ENCODE results near the gene KCNH3. TPM values are rescaled to one million over a fixed set of nuclear protein-coding genes. Genes with fewer than 3 reads are reported as not detected.

Gene KCNH3
- total RNA-seq, result 29.2 and 31.9 TPM in 2 replicates
- long read RNA-seq, partial matches to known transcripts, result 4 of 7 reads
- long read RNA-seq, other reads (novel, unspliced or antisense), result 3 of 7 reads

- Mint-ChIP-seq H3K36me3 (ENCODE audit: insufficient read depth) (peaks cover 12% of the 10 kb centered on the region), H3K4me1 (ENCODE audit: low read depth) (peaks cover 18% of the 10 kb centered on the region), H3K27me3 (peaks cover 63% of the 10 kb centered on the region), H3K9me3 (ENCODE audit: low read depth) (no peaks in the 10 kb centered on the region), H3K4me3 (ENCODE audit: low read depth) (peak within 1 kb of the TSS; percentile 78), H3K27ac (peak within 1 kb of the TSS; percentile 69)
- peak; percentile 74 for DNase-seq (ENCODE audit: low spot score, unreplicated experiment)
- TF ChIP-seq CTCF (IDR thresholded peaks at IDR 0.05; ENCODE audit: unreplicated experiment), result no peak
Measured at GRCh38 chr12:49538510-49539403, at the start of gene KCNH3. Gene KCNH3, plus strand, starts transcription at chr12:49539030. Its CDS starts 387 bp downstream, at chr12:49539417.

GRCh38 chr12:49489154-49489553 lies 49.7 kb upstream of the KCNH3 start:
- no peak overlapping the region for H3K27ac Mint-ChIP-seq
- peaks cover 24% of the 10 kb centered on the region for H3K36me3 Mint-ChIP-seq (ENCODE audit: insufficient read depth)
- no peak for DNase-seq (ENCODE audit: low spot score, unreplicated experiment)
- no peaks in the 10 kb centered on the region for H3K27me3 Mint-ChIP-seq
- no peaks in the 10 kb centered on the region for H3K9me3 Mint-ChIP-seq (ENCODE audit: low read depth)
- H3K4me3 Mint-ChIP-seq (ENCODE audit: low read depth), result no peak overlapping the region
- TF ChIP-seq CTCF (IDR thresholded peaks at IDR 0.05; ENCODE audit: unreplicated experiment), result no peak
- no peaks in the 10 kb centered on the region for H3K4me1 Mint-ChIP-seq (ENCODE audit: low read depth)

DNA sequence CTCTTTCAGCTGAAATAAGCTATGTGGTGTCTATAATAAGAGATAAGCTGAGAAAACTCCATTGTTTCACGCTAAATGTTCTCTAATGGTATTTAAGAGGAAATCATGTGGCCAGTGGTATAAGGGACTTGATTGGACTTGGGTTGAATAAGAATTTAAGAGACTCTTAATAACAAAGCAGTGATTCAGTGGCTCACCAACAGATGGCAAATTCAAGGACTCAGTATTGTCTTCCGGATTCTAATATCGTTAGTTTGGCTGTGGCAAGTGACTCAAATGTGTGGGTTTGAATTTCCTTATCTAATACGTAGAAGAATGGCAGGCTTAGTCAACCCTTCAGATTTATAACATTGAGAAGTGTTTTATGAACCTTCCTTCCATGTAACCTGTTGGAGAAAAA lies 49.1 kb upstream of the KCNH3 start:
- no peak for TF ChIP-seq CTCF (IDR thresholded peaks at IDR 0.05; ENCODE audit: unreplicated experiment)
- no peak for DNase-seq (ENCODE audit: low spot score, unreplicated experiment)
- Mint-ChIP-seq H3K27ac (peak overlapping the region; percentile 11), H3K9me3 (ENCODE audit: low read depth) (no peaks in the 10 kb centered on the region), H3K27me3 (no peaks in the 10 kb centered on the region), H3K36me3 (ENCODE audit: insufficient read depth) (peaks cover 27% of the 10 kb centered on the region), H3K4me1 (ENCODE audit: low read depth) (no peaks in the 10 kb centered on the region), H3K4me3 (ENCODE audit: low read depth) (no peak overlapping the region)

- no peaks in the 10 kb centered on the region for H3K27me3 Mint-ChIP-seq
- H3K27ac Mint-ChIP-seq, result no peak overlapping the region
- H3K36me3 Mint-ChIP-seq (ENCODE audit: insufficient read depth), result peaks cover 28% of the 10 kb centered on the region
- no peak for DNase-seq (ENCODE audit: low spot score, unreplicated experiment)
- no peak for TF ChIP-seq CTCF (IDR thresholded peaks at IDR 0.05; ENCODE audit: unreplicated experiment)
- no peaks in the 10 kb centered on the region for H3K9me3 Mint-ChIP-seq (ENCODE audit: low read depth)
- H3K4me3 Mint-ChIP-seq (ENCODE audit: low read depth), result no peak overlapping the region
- H3K4me1 Mint-ChIP-seq (ENCODE audit: low read depth), result peaks cover 12% of the 10 kb centered on the region
Measured at GRCh38 chr12:49491823-49492222, 47.0 kb upstream of the KCNH3 start.

DNA sequence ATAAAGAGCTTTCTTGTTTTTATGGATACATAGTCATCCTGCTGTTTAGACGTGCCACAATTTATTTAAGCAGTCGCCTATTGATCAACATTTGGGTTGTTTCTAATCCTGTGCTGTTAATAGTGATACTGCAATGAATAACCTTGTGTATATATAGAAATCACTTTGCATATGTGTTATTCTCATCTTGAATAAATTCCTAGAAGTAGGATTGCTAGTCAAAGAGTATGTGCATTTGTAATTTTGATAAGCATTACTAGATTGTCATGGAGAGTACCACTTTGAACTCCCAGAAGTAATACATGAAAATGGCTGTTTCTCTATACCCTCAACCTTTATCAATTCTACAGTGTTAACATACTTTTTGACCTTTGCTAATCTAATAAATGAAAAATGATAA lies 44.9 kb upstream of the KCNH3 start:
- Mint-ChIP-seq H3K4me3 (ENCODE audit: low read depth) (no peak overlapping the region), H3K27me3 (no peaks in the 10 kb centered on the region), H3K4me1 (ENCODE audit: low read depth) (peaks cover 19% of the 10 kb centered on the region), H3K9me3 (ENCODE audit: low read depth) (no peaks in the 10 kb centered on the region), H3K27ac (no peak overlapping the region), H3K36me3 (ENCODE audit: insufficient read depth) (peaks cover 31% of the 10 kb centered on the region)
- DNase-seq (ENCODE audit: low spot score, unreplicated experiment), result no peak
- no peak for TF ChIP-seq CTCF (IDR thresholded peaks at IDR 0.05; ENCODE audit: unreplicated experiment)
